Measurements from ENCODE around the gene SMARCA5.
A peak's percentile ranks its signal among the peaks of the same experiment; 100 is the strongest.

The SMARCA5 gene

DNA sequence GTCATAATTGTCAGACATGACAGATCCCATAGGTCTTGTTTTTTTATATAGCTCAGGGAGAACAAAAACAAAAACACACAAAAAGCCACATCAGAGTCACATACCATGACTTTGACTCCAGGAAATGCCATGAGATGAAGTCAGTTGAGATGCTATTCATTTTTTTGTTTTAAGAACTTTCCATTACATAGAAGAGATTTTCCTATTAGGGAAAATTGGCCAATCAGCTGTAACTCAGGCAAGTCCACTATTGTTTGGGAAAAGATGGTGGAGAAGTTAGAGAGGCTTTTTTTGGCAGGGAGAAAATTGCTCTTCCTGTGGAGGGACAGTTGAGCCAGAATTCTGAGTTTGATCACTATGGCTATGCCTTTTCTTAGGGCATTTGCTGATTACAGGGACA lies 72.6 kb downstream of the SMARCA5 start:
- peak; percentile 38; the same call in 2 of the 3 replicates for ATAC-seq

DNA sequence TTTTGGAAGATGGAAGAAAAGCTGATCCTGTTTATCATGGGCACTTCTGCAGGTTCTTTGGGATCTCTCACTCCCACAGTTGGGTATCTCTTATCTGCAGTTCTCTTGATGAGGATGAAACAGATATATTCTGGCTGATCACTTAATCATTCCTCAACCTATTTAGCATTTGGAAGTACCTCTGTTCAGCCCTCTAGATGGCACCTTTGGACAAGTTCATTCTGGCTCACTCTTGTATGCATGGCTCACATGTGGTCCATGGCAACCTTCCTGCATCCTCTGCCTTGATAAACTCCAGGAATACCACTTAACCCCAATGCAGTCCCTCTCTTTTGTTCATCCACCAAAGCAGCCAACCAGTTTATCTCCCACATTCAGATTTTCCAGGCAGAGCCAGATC lies 74.2 kb downstream of the SMARCA5 start:
- no peak for TF ChIP-seq ESRRG (CRISPR knock-in tag; IDR thresholded peaks at IDR 0.05)
- no peak for TF ChIP-seq TSHZ2 (CRISPR knock-in tag; IDR thresholded peaks at IDR 0.05)
- no peak for TF ChIP-seq ARNTL (CRISPR knock-in tag; IDR thresholded peaks at IDR 0.05; ENCODE audit: borderline replicate concordance, low read depth)
- no peak for TF ChIP-seq ZNF565 (CRISPR knock-in tag; conservative IDR thresholded peaks at IDR 0.05; ENCODE audit: low read depth)
- no peak for TF ChIP-seq ZC3H10 (CRISPR knock-in tag; IDR thresholded peaks at IDR 0.05)
- TF ChIP-seq BACH2 (CRISPR knock-in tag; IDR thresholded peaks at IDR 0.05; ENCODE audit: borderline replicate concordance): no peak
- TF ChIP-seq OSR1 (CRISPR knock-in tag; IDR thresholded peaks at IDR 0.05): no peak
- ATAC-seq: peak; percentile 77

More for the DNA sequence above, 72.6 kb downstream of the SMARCA5 start:
- TF ChIP-seq PATZ1 (CRISPR knock-in tag; IDR thresholded peaks at IDR 0.05; ENCODE audit: borderline replicate concordance) (no peak), ZFP3 (CRISPR knock-in tag; IDR thresholded peaks at IDR 0.05) (no peak), ARNTL (CRISPR knock-in tag; IDR thresholded peaks at IDR 0.05; ENCODE audit: borderline replicate concordance, low read depth) (no peak), TSHZ2 (CRISPR knock-in tag; IDR thresholded peaks at IDR 0.05) (no peak), ZNF565 (CRISPR knock-in tag; conservative IDR thresholded peaks at IDR 0.05; ENCODE audit: low read depth) (no peak), ZNF70 (CRISPR knock-in tag; IDR thresholded peaks at IDR 0.05) (no peak)

DNA sequence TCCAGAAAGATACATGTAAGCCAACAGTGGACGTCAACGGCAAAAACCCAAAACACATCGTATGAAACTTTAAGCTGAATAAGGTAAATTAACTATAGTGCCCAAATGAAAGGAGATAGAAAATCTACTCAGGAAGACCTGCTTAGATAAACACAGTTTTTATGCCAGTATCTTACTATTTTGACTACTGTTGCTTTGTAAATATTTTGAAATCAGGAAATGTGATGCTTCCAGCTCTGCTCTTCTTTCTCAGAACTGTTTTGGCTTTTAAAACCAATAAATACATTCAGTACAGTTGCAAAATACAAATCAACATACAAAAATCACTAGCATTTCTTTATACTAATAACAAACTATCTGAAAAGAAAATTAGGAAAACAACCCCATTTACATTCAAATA lies 83.8 kb downstream of the SMARCA5 start:
- ATAC-seq: no peak
- no peak for TF ChIP-seq PPARA (CRISPR knock-in tag; IDR thresholded peaks at IDR 0.05; ENCODE audit: borderline replicate concordance)

DNA sequence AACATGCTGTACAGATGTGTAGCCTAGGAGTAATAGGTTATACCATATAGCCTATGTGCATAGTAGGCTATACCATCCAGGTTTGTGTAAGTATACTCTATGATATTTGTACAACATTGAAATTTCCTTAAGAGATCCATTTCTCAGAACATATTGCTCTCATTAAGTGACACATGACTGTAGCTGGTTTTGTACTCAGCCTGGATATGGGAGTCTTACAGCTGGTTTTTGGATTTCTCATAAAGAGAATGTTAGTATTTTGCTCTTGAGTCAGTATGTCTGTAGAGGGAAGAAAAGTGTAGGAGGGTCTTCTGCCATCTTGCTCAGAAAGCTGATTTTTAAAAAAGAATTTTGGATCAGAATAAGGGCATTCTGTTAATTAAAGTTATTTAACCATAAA lies 85.3 kb downstream of the SMARCA5 start:
- TF ChIP-seq PPARA (CRISPR knock-in tag; IDR thresholded peaks at IDR 0.05; ENCODE audit: borderline replicate concordance) (no peak), ZNF70 (CRISPR knock-in tag; IDR thresholded peaks at IDR 0.05) (no peak), ZC3H10 (CRISPR knock-in tag; IDR thresholded peaks at IDR 0.05) (no peak), SNAI2 (CRISPR knock-in tag; IDR thresholded peaks at IDR 0.05) (no peak), ZNF565 (CRISPR knock-in tag; conservative IDR thresholded peaks at IDR 0.05; ENCODE audit: low read depth) (no peak), ZFP30 (CRISPR knock-in tag; IDR thresholded peaks at IDR 0.05) (no peak), POU6F1 (CRISPR knock-in tag; IDR thresholded peaks at IDR 0.05; ENCODE audit: borderline replicate concordance, low read depth) (no peak), PATZ1 (CRISPR knock-in tag; IDR thresholded peaks at IDR 0.05; ENCODE audit: borderline replicate concordance) (no peak), ESRRG (CRISPR knock-in tag; IDR thresholded peaks at IDR 0.05) (no peak), ARNTL (CRISPR knock-in tag; IDR thresholded peaks at IDR 0.05; ENCODE audit: borderline replicate concordance, low read depth) (no peak), RARB (CRISPR knock-in tag; IDR thresholded peaks at IDR 0.05) (no peak), TOX (CRISPR knock-in tag; IDR thresholded peaks at IDR 0.05; ENCODE audit: borderline replicate concordance) (no peak), ZNF8 (CRISPR knock-in tag; IDR thresholded peaks at IDR 0.05) (no peak), BACH2 (CRISPR knock-in tag; IDR thresholded peaks at IDR 0.05; ENCODE audit: borderline replicate concordance) (no peak), OSR1 (CRISPR knock-in tag; IDR thresholded peaks at IDR 0.05) (no peak), CSRNP3 (CRISPR knock-in tag; IDR thresholded peaks at IDR 0.05) (no peak), ISL1 (CRISPR knock-in tag; IDR thresholded peaks at IDR 0.05) (no peak)
- TF ChIP-seq, protein P1, sequence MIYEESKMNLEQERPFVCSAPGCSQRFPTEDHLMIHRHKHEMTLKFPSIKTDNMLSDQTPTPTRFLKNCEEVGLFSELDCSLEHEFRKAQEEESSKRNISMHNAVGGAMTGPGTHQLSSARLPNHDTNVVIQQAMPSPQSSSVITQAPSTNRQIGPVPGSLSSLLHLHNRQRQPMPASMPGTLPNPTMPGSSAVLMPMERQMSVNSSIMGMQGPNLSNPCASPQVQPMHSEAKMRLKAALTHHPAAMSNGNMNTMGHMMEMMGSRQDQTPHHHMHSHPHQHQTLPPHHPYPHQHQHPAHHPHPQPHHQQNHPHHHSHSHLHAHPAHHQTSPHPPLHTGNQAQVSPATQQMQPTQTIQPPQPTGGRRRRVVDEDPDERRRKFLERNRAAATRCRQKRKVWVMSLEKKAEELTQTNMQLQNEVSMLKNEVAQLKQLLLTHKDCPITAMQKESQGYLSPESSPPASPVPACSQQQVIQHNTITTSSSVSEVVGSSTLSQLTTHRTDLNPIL (CRISPR knock-in tag; IDR thresholded peaks at IDR 0.05; ENCODE audit: low read depth): no peak
- ATAC-seq: no peak

All from SK-N-SH treated with all-trans-retinoic acid at 6 μM for 48 hours (cell line).